IMR-90 (cell line): Measurements from ENCODE around the gene ANKMY2. TPM values are rescaled to one million over a fixed set of nuclear protein-coding genes. Genes with fewer than 3 reads are reported as not detected.

Experiments
- ATAC-seq: fragments of 200-7000 bp; cut with Tn5 transposase; 2 replicates; pipeline ENCODE4 v1.9.1; 2020; ENCODE audit warnings: low read depth, mild to moderate bottlenecking, moderate library complexity
- BruUV-seq: library from RNA; stranded (reverse); fragments of 400-500 nt; replicated peaks from 2 replicates; lab custom pipeline; 2021; lab: Mats Ljungman, UMichigan
- CTCF ChIA-PET: fragments of 300-600 bp; formaldehyde crosslinking; extraction: SDS; loops from one replicate; lab custom pipeline; 2021; ENCODE audit warnings: antibody characterized with exemption; lab: Yijun Ruan, JAX
- POLR2A ChIA-PET: fragments of 300-600 bp; sonication (Branson Sonifier 250); formaldehyde crosslinking; loops from one replicate; lab custom pipeline; 2022; ENCODE audit warnings: antibody characterized with exemption; ENCODE audit not compliant: unreplicated experiment; lab: Charles Lee
- DNase-seq: peaks from one replicate; pipeline ENCODE4 v3.0.0; 2013
- H2AFZ ChIP-seq: replicated peaks from 2 replicates; pipeline ENCODE3; 2013; ENCODE audit warnings: low read length, mild to moderate bottlenecking; ENCODE audit not compliant: poor library complexity
- H2AK5ac ChIP-seq: 2 replicates; pipeline ENCODE4 v1.6.1; 2013; ENCODE audit warnings: low read depth, low read length, inconsistent platforms
- H2AK9ac ChIP-seq: replicated peaks from 2 replicates; pipeline ENCODE3; 2013; ENCODE audit warnings: mild to moderate bottlenecking, low read depth, low read length, moderate library complexity; ENCODE audit not compliant: poor library complexity
- H2BK120ac ChIP-seq: 2 replicates; pipeline ENCODE4 v1.6.1; 2013; ENCODE audit warnings: low read depth, low read length, inconsistent platforms
- H2BK15ac ChIP-seq: 3 replicates; pipeline ENCODE4 v1.6.1; 2013; ENCODE audit warnings: low read depth, low read length, inconsistent platforms
- H2BK20ac ChIP-seq: 2 replicates; pipeline ENCODE4 v1.6.1; 2013; ENCODE audit warnings: low read depth, mild to moderate bottlenecking, inconsistent platforms, low read length, moderate library complexity
- H2BK5ac ChIP-seq: 2 replicates; pipeline ENCODE4 v1.6.1; 2013; ENCODE audit warnings: mild to moderate bottlenecking, low read depth, low read length, inconsistent platforms; ENCODE audit not compliant: poor library complexity, severe bottlenecking
- H3K14ac ChIP-seq: replicated peaks from 2 replicates; pipeline ENCODE4 v1.6.1; 2013; ENCODE audit warnings: low read depth, low read length, inconsistent platforms
- H3K18ac ChIP-seq: 2 replicates; pipeline ENCODE4 v1.6.1; 2013; ENCODE audit warnings: low read depth, low read length, control low read depth
- H3K23ac ChIP-seq: 2 replicates; pipeline ENCODE4 v1.6.1; 2013; ENCODE audit warnings: low read depth, low read length, inconsistent platforms
- H3K27ac ChIP-seq: 2 replicates; pipeline ENCODE4 v1.5.1; 2013; ENCODE audit warnings: mild to moderate bottlenecking, control low read depth, low read length; ENCODE audit not compliant: insufficient read depth
- H3K27me3 ChIP-seq: 2 replicates; pipeline ENCODE4 v1.6.1; 2013; ENCODE audit warnings: low read length; ENCODE audit not compliant: control insufficient read depth, insufficient read depth
- H3K36me3 ChIP-seq: 2 replicates; pipeline ENCODE4 v1.6.1; 2013; ENCODE audit warnings: low read length, mixed read lengths; ENCODE audit not compliant: control insufficient read depth, insufficient read depth
- H3K4ac ChIP-seq: 2 replicates; pipeline ENCODE4 v1.6.1; 2013; ENCODE audit warnings: low read depth, low read length, inconsistent platforms
- H3K4me1 ChIP-seq: 2 replicates; pipeline ENCODE4 v1.6.1; 2013; ENCODE audit warnings: low read length, mixed read lengths; ENCODE audit not compliant: control insufficient read depth, insufficient read depth
- H3K4me2 ChIP-seq: 2 replicates; pipeline ENCODE4 v1.6.1; 2013; ENCODE audit warnings: low read depth, mild to moderate bottlenecking, control low read depth, low read length, moderate library complexity
- H3K4me3 ChIP-seq: 2 replicates; pipeline ENCODE4 v1.5.1; 2013; ENCODE audit warnings: low read depth, mild to moderate bottlenecking, control low read depth, low read length, moderate library complexity; ENCODE audit not compliant: insufficient read depth
- H3K56ac ChIP-seq: 2 replicates; pipeline ENCODE4 v1.6.1; 2013; ENCODE audit warnings: low read length, inconsistent platforms; ENCODE audit not compliant: insufficient read depth; ENCODE audit errors: extremely low read depth
- H3K79me1 ChIP-seq, 2 experiments: 2 replicates each; pipeline ENCODE4 v1.6.1; 2013; ENCODE audit warnings: low read length in 2 of 2, inconsistent platforms in 1 of 2, low read depth in 1 of 2
- H3K9ac ChIP-seq: 2 replicates; pipeline ENCODE4 v1.6.1; 2013; ENCODE audit warnings: low read depth, low read length, control low read depth
- H3K9me1 ChIP-seq: 2 replicates; pipeline ENCODE4 v1.6.1; 2013; ENCODE audit warnings: low read length, inconsistent platforms; ENCODE audit not compliant: insufficient read depth
- H3K9me3 ChIP-seq: 2 replicates; pipeline ENCODE4 v1.6.1; 2013; ENCODE audit warnings: low read length; ENCODE audit not compliant: control insufficient read depth, insufficient read depth
- H4K20me1 ChIP-seq: 2 replicates; pipeline ENCODE4 v1.6.1; 2013; ENCODE audit warnings: low read length, inconsistent platforms; ENCODE audit not compliant: insufficient read depth
- H4K5ac ChIP-seq: 2 replicates; pipeline ENCODE4 v1.6.1; 2013; ENCODE audit warnings: mild to moderate bottlenecking, low read depth, low read length, control low read depth
- H4K8ac ChIP-seq, 2 experiments: 2 replicates each; pipeline ENCODE4 v1.6.1; 2013; ENCODE audit warnings: low read depth in 2 of 2, low read length in 2 of 2, control low read depth in 1 of 2, inconsistent platforms in 1 of 2
- H4K91ac ChIP-seq: 2 replicates; pipeline ENCODE4 v1.6.1; 2013; ENCODE audit warnings: low read depth, low read length, inconsistent platforms; ENCODE audit not compliant: insufficient read depth
- BHLHE40 ChIP-seq: fragments of 150-350 bp; IDR thresholded peaks from 2 replicates; pipeline ENCODE4 v1.6.1; 2016; ENCODE audit warnings: mild to moderate bottlenecking, low read depth, low read length
- CEBPB ChIP-seq: IDR thresholded peaks from 2 replicates; pipeline ENCODE4 v1.6.1; 2012; ENCODE audit warnings: low read depth, low read length, improper control_type of control experiment
- CHD1 ChIP-seq: IDR thresholded peaks from 2 replicates; pipeline ENCODE4 v1.6.1; 2012; ENCODE audit warnings: low read depth, low read length, improper control_type of control experiment
- FOS ChIP-seq: fragments of 150-350 bp; IDR thresholded peaks from 2 replicates; pipeline ENCODE4 v1.6.1; 2016; ENCODE audit warnings: low read depth, low read length
- MAFK ChIP-seq: IDR thresholded peaks from 2 replicates; pipeline ENCODE4 v1.6.1; 2012; ENCODE audit warnings: low read depth, low read length, improper control_type of control experiment
- MAZ ChIP-seq: IDR thresholded peaks from 2 replicates; pipeline ENCODE4 v1.6.1; 2012; ENCODE audit warnings: low read depth, mild to moderate bottlenecking, low read length, improper control_type of control experiment, moderate library complexity, borderline replicate concordance
- MXI1 ChIP-seq: IDR thresholded peaks from 2 replicates; pipeline ENCODE4 v1.6.1; 2012; ENCODE audit warnings: low read depth, mild to moderate bottlenecking, low read length, moderate library complexity, borderline replicate concordance
- NFE2L2 ChIP-seq: fragments of 150-350 bp; IDR thresholded peaks from 2 replicates; pipeline ENCODE4 v1.6.1; 2016; ENCODE audit warnings: low read depth, mild to moderate bottlenecking, low read length
- POLR2A ChIP-seq: IDR thresholded peaks from 2 replicates; pipeline ENCODE4 v1.6.1; 2012; ENCODE audit warnings: mild to moderate bottlenecking, low read depth, low read length
- RAD21 ChIP-seq: IDR thresholded peaks from 2 replicates; pipeline ENCODE4 v1.6.1; 2012; ENCODE audit warnings: low read length, improper control_type of control experiment
- RCOR1 ChIP-seq: IDR thresholded peaks from 2 replicates; pipeline ENCODE4 v1.6.1; 2012; ENCODE audit warnings: mild to moderate bottlenecking, low read length, improper control_type of control experiment; ENCODE audit not compliant: insufficient replicate concordance
- RFX5 ChIP-seq: IDR thresholded peaks from 2 replicates; pipeline ENCODE4 v1.8.0; 2012; ENCODE audit warnings: low read depth, mild to moderate bottlenecking, low read length, moderate library complexity
- SMC3 ChIP-seq: fragments of 150-350 bp; IDR thresholded peaks from 2 replicates; pipeline ENCODE4 v1.6.1; 2016; ENCODE audit warnings: low read depth, mild to moderate bottlenecking, antibody characterized with exemption, low read length, moderate library complexity
- WGBS, 2 experiments: methylation state at CpG; one replicate each; pipeline versions ENCODE4 v1.1.5 to v1.1.7; 2013; ENCODE audit warnings: missing lambda C conversion rate in 2 of 2; ENCODE audit not compliant: insufficient read length in 1 of 2; ENCODE audit errors: extremely low coverage in 2 of 2; 5-methylcytosine and 5-hydroxymethylcytosine counted together
- dilution Hi-C: fragments of 300-500 bp; cut with HindIII; formaldehyde crosslinking; loops from one replicate; pipeline ENCODE4 v1.14.3; 2018; ENCODE audit warnings: low sequenced_read_pairs; ENCODE audit not compliant: unreplicated experiment
- in situ Hi-C: fragments of 300-500 bp; cut with MboI; formaldehyde crosslinking; loops from 3 replicates; pipeline ENCODE4 v1.14.3; 2019; ENCODE audit warnings: low sequenced_read_pairs, inconsistent platforms, mixed read lengths
- intact Hi-C: fragments of 100-400 bp; cut with micrococcal nuclease; formaldehyde crosslinking; loops from 2 replicates; pipeline ENCODE4 v1.10.0; 2022
- polyA plus RNA-seq, 3 experiments: library from polyadenylated mRNA; depleted of rRNA; stranded (reverse); fragments of >200 nt; gene quantifications; 2 replicates each; pipeline ENCODE4 v1.2.3, GENCODE V29; 2012; ENCODE audit warnings: low replicate concordance in 1 of 3
- total RNA-seq: library from RNA; depleted of rRNA; stranded (reverse); fragments of >200 nt; gene quantifications from 2 replicates; pipeline ENCODE4 v1.2.3, GENCODE V29; 2012
- TF ChIP-seq, protein P1 (sequence below): conservative IDR thresholded peaks from 2 replicates; pipeline ENCODE4 v1.5.1; 2012; ENCODE audit warnings: mild to moderate bottlenecking, low read depth, low read length, improper control_type of control experiment
- TF ChIP-seq, protein P2 (sequence below): fragments of 150-350 bp; IDR thresholded peaks from 2 replicates; pipeline ENCODE4 v1.6.1; 2016; ENCODE audit warnings: low read depth, mild to moderate bottlenecking, low read length, moderate library complexity, borderline replicate concordance
- TF ChIP-seq, protein P3 (sequence below): fragments of 150-350 bp; IDR thresholded peaks from 2 replicates; pipeline ENCODE4 v1.6.1; 2017; ENCODE audit warnings: mild to moderate bottlenecking, antibody characterized with exemption, low read length, low read depth

ANKMY2 gene
- total and polyA plus RNA-seq, 2 of the 4 experiments (the other 2 are of a cell fraction): 19.5 to 41.9 TPM

DNA sequence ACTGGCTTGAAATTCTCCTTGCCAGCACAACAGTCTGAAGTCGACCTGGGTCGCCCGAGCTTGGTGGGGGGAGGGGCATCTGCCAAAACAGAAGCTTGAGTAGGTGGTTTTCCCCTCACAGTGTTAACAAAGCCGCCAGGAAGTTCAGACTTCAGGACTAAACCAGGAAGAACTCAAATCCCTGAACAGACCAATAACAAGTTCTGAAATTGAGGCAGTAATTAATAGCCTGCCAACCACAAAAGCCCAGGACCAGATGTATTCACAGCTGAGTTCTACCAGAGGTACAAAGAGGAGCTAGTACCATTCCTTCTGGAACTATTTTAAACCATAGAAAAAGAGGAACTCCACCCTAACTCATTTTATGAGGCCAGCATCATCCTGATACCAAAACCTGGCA lies 73.6 kb downstream of the ANKMY2 start:
- Histone ChIP-seq H3K27ac (no peak overlapping the region), H3K9me3 (no peaks in the 10 kb centered on the region), H3K9me1 (no peaks in the 10 kb centered on the region), H2AK5ac (no peak overlapping the region), H3K27me3 (no peaks in the 10 kb centered on the region), H2BK120ac (no peak overlapping the region), H4K91ac (no peak overlapping the region), H3K79me1 (no peaks in the 10 kb centered on the region), H3K18ac (no peak overlapping the region), H3K4ac (no peak overlapping the region), H2BK15ac (no peak overlapping the region), H3K4me1 (no peaks in the 10 kb centered on the region), H2BK20ac (no peak overlapping the region), H3K14ac (no peak overlapping the region), H2AFZ (no peak overlapping the region), H3K23ac (no peak overlapping the region), H3K56ac (no peak overlapping the region), H3K36me3 (no peaks in the 10 kb centered on the region), H3K4me2 (no peak overlapping the region), H4K20me1 (no peaks in the 10 kb centered on the region), H4K8ac (no peak overlapping the region), H4K5ac (no peak overlapping the region), H2AK9ac (no peak overlapping the region), H3K9ac (no peak overlapping the region), H3K4me3 (no peak overlapping the region), H2BK5ac (no peak overlapping the region)
- dilution Hi-C loops (no loop called here), intact Hi-C loops (no loop called here), in situ Hi-C loops (loop anchor here (25.0 kb wide), 1 partner anchor 1260 kb away; no protein-coding TSS in a partner anchor)
- DNase-seq (no peak), ATAC-seq (no peak)
- no TSS peak for BruUV-seq
- ChIA-PET POLR2A (no interaction called here), CTCF (no interaction called here)
- TF ChIP-seq, protein P1, sequence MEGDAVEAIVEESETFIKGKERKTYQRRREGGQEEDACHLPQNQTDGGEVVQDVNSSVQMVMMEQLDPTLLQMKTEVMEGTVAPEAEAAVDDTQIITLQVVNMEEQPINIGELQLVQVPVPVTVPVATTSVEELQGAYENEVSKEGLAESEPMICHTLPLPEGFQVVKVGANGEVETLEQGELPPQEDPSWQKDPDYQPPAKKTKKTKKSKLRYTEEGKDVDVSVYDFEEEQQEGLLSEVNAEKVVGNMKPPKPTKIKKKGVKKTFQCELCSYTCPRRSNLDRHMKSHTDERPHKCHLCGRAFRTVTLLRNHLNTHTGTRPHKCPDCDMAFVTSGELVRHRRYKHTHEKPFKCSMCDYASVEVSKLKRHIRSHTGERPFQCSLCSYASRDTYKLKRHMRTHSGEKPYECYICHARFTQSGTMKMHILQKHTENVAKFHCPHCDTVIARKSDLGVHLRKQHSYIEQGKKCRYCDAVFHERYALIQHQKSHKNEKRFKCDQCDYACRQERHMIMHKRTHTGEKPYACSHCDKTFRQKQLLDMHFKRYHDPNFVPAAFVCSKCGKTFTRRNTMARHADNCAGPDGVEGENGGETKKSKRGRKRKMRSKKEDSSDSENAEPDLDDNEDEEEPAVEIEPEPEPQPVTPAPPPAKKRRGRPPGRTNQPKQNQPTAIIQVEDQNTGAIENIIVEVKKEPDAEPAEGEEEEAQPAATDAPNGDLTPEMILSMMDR: no peak
- no peak for TF ChIP-seq BHLHE40
- no peak for TF ChIP-seq CHD1
- TF ChIP-seq RAD21: no peak
- no peak for TF ChIP-seq CEBPB
- TF ChIP-seq, protein P2, sequence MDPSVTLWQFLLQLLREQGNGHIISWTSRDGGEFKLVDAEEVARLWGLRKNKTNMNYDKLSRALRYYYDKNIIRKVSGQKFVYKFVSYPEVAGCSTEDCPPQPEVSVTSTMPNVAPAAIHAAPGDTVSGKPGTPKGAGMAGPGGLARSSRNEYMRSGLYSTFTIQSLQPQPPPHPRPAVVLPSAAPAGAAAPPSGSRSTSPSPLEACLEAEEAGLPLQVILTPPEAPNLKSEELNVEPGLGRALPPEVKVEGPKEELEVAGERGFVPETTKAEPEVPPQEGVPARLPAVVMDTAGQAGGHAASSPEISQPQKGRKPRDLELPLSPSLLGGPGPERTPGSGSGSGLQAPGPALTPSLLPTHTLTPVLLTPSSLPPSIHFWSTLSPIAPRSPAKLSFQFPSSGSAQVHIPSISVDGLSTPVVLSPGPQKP: no peak
- TF ChIP-seq NFE2L2: no peak
- no peak for TF ChIP-seq MAZ
- no peak for TF ChIP-seq POLR2A
- TF ChIP-seq RFX5: no peak
- TF ChIP-seq SMC3: no peak
- TF ChIP-seq FOS: no peak
- no peak for TF ChIP-seq MAFK
- no peak for TF ChIP-seq RCOR1
- TF ChIP-seq MXI1: no peak
- TF ChIP-seq, protein P3, sequence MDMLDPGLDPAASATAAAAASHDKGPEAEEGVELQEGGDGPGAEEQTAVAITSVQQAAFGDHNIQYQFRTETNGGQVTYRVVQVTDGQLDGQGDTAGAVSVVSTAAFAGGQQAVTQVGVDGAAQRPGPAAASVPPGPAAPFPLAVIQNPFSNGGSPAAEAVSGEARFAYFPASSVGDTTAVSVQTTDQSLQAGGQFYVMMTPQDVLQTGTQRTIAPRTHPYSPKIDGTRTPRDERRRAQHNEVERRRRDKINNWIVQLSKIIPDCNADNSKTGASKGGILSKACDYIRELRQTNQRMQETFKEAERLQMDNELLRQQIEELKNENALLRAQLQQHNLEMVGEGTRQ: no peak
- WGBS, 2 experiments: no CpG with 5 or more reads among the region's 4 CpGs
